Stimulated activated CD4-positive, alpha-beta T cell treated with anti-CD3 and anti-CD28 coated beads, TNF-alpha, amount 100 ng/mL, for 24 hours (primary cell): ENCODE data around the gene DTNA.
"Not testable (repeated sequence)": the region's sequence is repeated elsewhere in the genome, so short reads cannot be mapped to it uniquely, and the experiment has no call there.

ENCODE experiments used
- DNase-seq, 3 experiments: peaks; one replicate each; pipeline ENCODE4 v3.0.0-alpha.2; 2020; ENCODE audit warnings: low read depth in 3 of 3

Gene DTNA

GRCh38 chr18:34725737-34726136, 15.6 kb downstream of the DTNA start:
- not testable (repeated sequence) for DNase-seq

- DNase-seq, result no peak
Measured at GRCh38 chr18:34726286-34727004, 16.3 kb downstream of the DTNA start.

- no peak for DNase-seq
Measured at GRCh38 chr18:34729264-34729663, 19.2 kb downstream of the DTNA start.

GRCh38 chr18:34729740-34730355, 19.8 kb downstream of the DTNA start:
- DNase-seq, result no peak

GRCh38 chr18:34730774-34731173, 20.7 kb downstream of the DTNA start:
- no peak for DNase-seq

- no peak for DNase-seq
Measured at GRCh38 chr18:34734056-34734455, 24.0 kb downstream of the DTNA start.

- DNase-seq, result not testable (repeated sequence)
Measured at GRCh38 chr18:34734526-34734925, 24.4 kb downstream of the DTNA start.

GRCh38 chr18:34738175-34738894, 28.2 kb downstream of the DTNA start:
- DNase-seq, result no peak

GRCh38 chr18:34740101-34740500, 30.0 kb downstream of the DTNA start:
- DNase-seq, result no peak

- DNase-seq, result no peak
Measured at GRCh38 chr18:34740724-34741123, 30.6 kb downstream of the DTNA start.

- DNase-seq, result no peak
Measured at GRCh38 chr18:34741401-34741800, 31.3 kb downstream of the DTNA start.

GRCh38 chr18:34742891-34743341, 32.8 kb downstream of the DTNA start:
- DNase-seq, result no peak

GRCh38 chr18:34744569-34744968, 34.5 kb downstream of the DTNA start:
- no peak for DNase-seq

- no peak for DNase-seq
Measured at GRCh38 chr18:34746614-34747013, 36.5 kb downstream of the DTNA start.

- DNase-seq, result no peak
Measured at GRCh38 chr18:34749721-34750120, 39.6 kb downstream of the DTNA start.

- no peak for DNase-seq
Measured at GRCh38 chr18:34752056-34752455, 42.0 kb downstream of the DTNA start.

- DNase-seq, result no peak
Measured at GRCh38 chr18:34754300-34754699, 44.2 kb downstream of the DTNA start.

- DNase-seq, result no peak
Measured at GRCh38 chr18:34757666-34758065, 47.6 kb downstream of the DTNA start.

GRCh38 chr18:34758378-34758948, 48.4 kb downstream of the DTNA start:
- no peak for DNase-seq

- DNase-seq, result no peak
Measured at GRCh38 chr18:34760444-34760843, 50.3 kb downstream of the DTNA start.

GRCh38 chr18:34764451-34764850, 54.4 kb downstream of the DTNA start:
- no peak for DNase-seq

GRCh38 chr18:34767601-34768027, 57.5 kb downstream of the DTNA start:
- DNase-seq, result no peak
